HepG2 (cell line): ENCODE results near the gene LRTM2. TPM values are rescaled to one million over a fixed set of nuclear protein-coding genes. Genes with fewer than 3 reads are reported as not detected.

Experiments
- ARID5B ChIP-seq: IDR thresholded peaks from 2 replicates; pipeline ENCODE4 v1.4.0; 2020; ENCODE audit warnings: mild to moderate bottlenecking, missing genetic modification reagents
- CEBPZ ChIP-seq: IDR thresholded peaks from 2 replicates; pipeline ENCODE4 v1.6.1; 2012; ENCODE audit warnings: low read length, improper control_type of control experiment
- DMTF1 ChIP-seq: sonication (generic); formaldehyde crosslinking; IDR thresholded peaks from 2 replicates; pipeline ENCODE4 v1.4.0; 2020; ENCODE audit warnings: mild to moderate bottlenecking, missing genetic modification reagents
- IRF2 ChIP-seq: IDR thresholded peaks from 2 replicates; pipeline ENCODE4 v1.6.1; 2018; ENCODE audit warnings: missing genetic modification reagents, missing compliant biosample characterization
- MIER2 ChIP-seq: IDR thresholded peaks from 2 replicates; pipeline ENCODE4 v1.6.1; 2016; ENCODE audit warnings: missing biosample characterization, missing genetic modification reagents
- MTA1 ChIP-seq: sonication (generic); formaldehyde crosslinking; IDR thresholded peaks from 2 replicates; pipeline ENCODE4 v1.4.0; 2020; ENCODE audit warnings: missing genetic modification reagents, mild to moderate bottlenecking, borderline replicate concordance
- NONO ChIP-seq, 2 experiments: fragments of 450-650 bp in 1 of 2; sonication (generic) in 1 of 2; formaldehyde crosslinking in 1 of 2; IDR thresholded peaks in 1 of 2; conservative IDR thresholded peaks in 1 of 2; 2 replicates each; pipeline versions ENCODE4 v1.6.1 to v1.8.0; 2017 to 2022; ENCODE audit warnings: mild to moderate bottlenecking in 1 of 2, missing genetic modification reagents in 1 of 2, moderate library complexity in 1 of 2
- NR1H2 ChIP-seq: sonication (generic); formaldehyde crosslinking; IDR thresholded peaks from 2 replicates; pipeline ENCODE4 v1.8.1; 2022; ENCODE audit warnings: low read depth, missing genetic modification reagents, borderline replicate concordance
- PITX1 ChIP-seq: sonication (generic); formaldehyde crosslinking; IDR thresholded peaks from 2 replicates; pipeline ENCODE4 v1.5.1; 2020; ENCODE audit warnings: mild to moderate bottlenecking, missing genetic modification reagents
- PRDM4 ChIP-seq: sonication (generic); formaldehyde crosslinking; IDR thresholded peaks from 2 replicates; pipeline ENCODE4 v1.9.0; 2021; ENCODE audit warnings: missing genetic modification reagents, borderline replicate concordance
- SMAD9 ChIP-seq: sonication (generic); formaldehyde crosslinking; IDR thresholded peaks from 2 replicates; pipeline ENCODE4 v1.5.1; 2020; ENCODE audit warnings: mild to moderate bottlenecking, missing genetic modification reagents
- ZNF343 ChIP-seq: sonication (generic); formaldehyde crosslinking; IDR thresholded peaks from 2 replicates; pipeline ENCODE4 v1.4.0; 2020; ENCODE audit warnings: mild to moderate bottlenecking, missing genetic modification reagents
- polyA plus RNA-seq, 8 experiments: library from polyadenylated mRNA; depleted of rRNA in 3 of 8; stranded (reverse) in 7 of 8; unstranded in 1 of 8; fragments of >200 nt; fragmentation: Illumina TruSeq in 4 of 8; extraction: Trizol in 4 of 8; gene quantifications; 2 replicates each; pipeline versions ENCODE4 v1.2.1 to v1.2.3, GENCODE V29; 2011 to 2016; ENCODE audit warnings: low read depth in 4 of 8, missing spikeins in 1 of 8, mixed read lengths in 1 of 8; ENCODE audit not compliant: insufficient read depth in 1 of 8
- total RNA-seq, 5 experiments: library from RNA; depleted of rRNA; stranded (reverse); fragments of >200 nt; fragmentation: Illumina TruSeq; extraction: Trizol; gene quantifications; 2 replicates each; pipeline ENCODE4 v1.2.3, GENCODE V29; 2016; ENCODE audit warnings: low read depth in 1 of 5

LRTM2 gene
- total and polyA plus RNA-seq, 2 of the 13 experiments (the other 11 are each of a cell fraction or from before 2014, with no cell fraction given): 0.09 TPM; not detected in 1

- peak; percentile 30 for TF ChIP-seq ARID5B (CRISPR knock-in tag)
- no peak for TF ChIP-seq IRF2 (CRISPR knock-in tag)
- TF ChIP-seq SMAD9: no peak
- no peak for TF ChIP-seq NONO (IDR thresholded peaks at IDR 0.05)
- TF ChIP-seq NONO (CRISPR knock-in tag; conservative IDR thresholded peaks at IDR 0.05): peak; percentile 49; the same call in 1 of the 2 replicates
- no peak for TF ChIP-seq CEBPZ
- no peak; the same call in 1 of the 2 replicates for TF ChIP-seq MIER2
- peak; percentile 78; the same call in 1 of the 2 replicates for TF ChIP-seq MTA1
- 0 out of 2 replicates have a peak, but pooled peaks have one; percentile 34 for TF ChIP-seq PITX1 (CRISPR knock-in tag)
- TF ChIP-seq PRDM4 (CRISPR knock-in tag): no peak
- no peak for TF ChIP-seq ZNF343 (CRISPR knock-in tag)
- no peak for TF ChIP-seq NR1H2
- TF ChIP-seq DMTF1 (CRISPR knock-in tag): no peak
Observed at GRCh38 chr12:1815814-1816729, 4.3 kb upstream of the LRTM2 start (continued).
